ENCODE results near the gene RNF13.
"Not testable (repeated sequence)": the region's sequence is repeated elsewhere in the genome, so short reads cannot be mapped to it uniquely, and the experiment has no call there.

RNF13 gene

DNA sequence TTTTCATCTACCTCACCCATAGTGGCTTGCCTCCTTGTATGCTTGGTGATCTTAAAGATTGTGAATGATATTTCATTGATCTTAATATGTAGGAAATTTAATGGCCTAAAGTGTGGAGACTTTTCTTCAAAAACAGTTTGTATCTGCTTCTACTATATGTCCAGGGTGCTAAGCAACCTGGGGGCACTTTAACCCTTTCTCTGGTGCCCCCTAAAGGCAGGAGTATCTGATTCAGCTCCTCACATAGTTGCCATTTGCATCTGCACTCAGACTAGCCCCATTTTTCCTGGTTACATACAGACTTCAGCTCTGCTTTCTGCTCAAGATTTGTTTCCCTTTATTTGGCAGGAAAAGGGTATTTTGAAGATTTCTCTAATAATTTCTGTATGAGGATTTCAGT lies 162.9 kb downstream of the RNF13 start:
- H3K27me3 ChIP-seq (ENCODE audit: control insufficient read depth, insufficient read depth, low read length): no peaks in the 10 kb centered on the region

DNA sequence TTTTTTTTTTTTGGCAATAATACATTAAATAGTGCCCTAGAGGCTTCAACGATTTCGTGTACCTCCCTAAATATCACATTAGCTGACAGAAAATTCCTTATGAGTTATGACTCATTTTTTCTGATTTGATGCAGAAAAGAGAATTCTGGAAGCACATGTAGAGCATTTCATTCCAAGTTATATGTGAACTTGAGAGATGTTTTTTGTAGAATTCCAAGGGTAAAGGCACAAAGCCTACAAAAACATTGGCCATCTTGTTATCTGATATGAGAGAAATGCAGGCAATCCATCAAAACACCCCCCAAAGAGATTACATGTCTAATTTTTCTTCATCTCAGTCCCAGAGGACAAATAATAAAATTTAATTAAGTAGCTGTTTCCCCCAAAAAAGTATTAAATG lies 164.4 kb downstream of the RNF13 start:
- Histone ChIP-seq H3K4me1 (ENCODE audit: control insufficient read depth, insufficient read depth, low read length) (peaks cover 4% of the 10 kb centered on the region), H3K4me2 (ENCODE audit: low read length) (no peak overlapping the region), H3K4me3 (ENCODE audit: low read length) (no peak overlapping the region), H3K27me3 (ENCODE audit: control insufficient read depth, insufficient read depth, low read length) (no peaks in the 10 kb centered on the region), H3K36me3 (ENCODE audit: insufficient read depth, low read length) (no peaks in the 10 kb centered on the region), H3K9ac (ENCODE audit: low read depth, low read length) (no peak overlapping the region), H3K9me3 (replicated peaks; ENCODE audit: low read length) (no peaks in the 10 kb centered on the region)

More for the DNA sequence above, 162.9 kb downstream of the RNF13 start:
- Histone ChIP-seq H3K4me3 (ENCODE audit: low read length) (no peak overlapping the region), H3K36me3 (ENCODE audit: insufficient read depth, low read length) (no peaks in the 10 kb centered on the region), H3K4me2 (ENCODE audit: low read length) (no peak overlapping the region), H3K4me1 (ENCODE audit: control insufficient read depth, insufficient read depth, low read length) (peaks cover 9% of the 10 kb centered on the region), H3K9ac (ENCODE audit: low read depth, low read length) (no peak overlapping the region), H3K9me3 (replicated peaks; ENCODE audit: low read length) (no peaks in the 10 kb centered on the region)

DNA sequence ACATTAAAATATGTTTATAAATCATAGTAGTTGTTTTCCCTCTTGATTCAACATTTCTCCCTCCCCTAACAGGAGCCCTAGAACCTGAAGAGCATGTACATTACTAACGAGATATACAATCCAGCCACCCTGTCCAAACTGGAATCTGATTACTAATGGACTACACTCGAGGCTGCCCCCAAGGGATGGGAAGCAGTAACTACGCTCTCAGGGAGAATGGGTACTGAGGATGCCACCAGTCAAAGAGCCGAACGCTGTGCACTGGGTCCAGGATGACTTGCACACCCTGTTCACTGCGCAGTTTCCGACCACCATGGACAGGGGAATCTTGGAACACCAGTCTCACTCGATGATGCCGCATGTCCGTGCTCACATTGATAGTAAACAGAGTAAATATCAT lies 169.0 kb downstream of the RNF13 start:
- not testable (repeated sequence) for H3K4me2 ChIP-seq (ENCODE audit: low read length); H3K4me3 ChIP-seq (ENCODE audit: low read length); H3K9ac ChIP-seq (ENCODE audit: low read depth, low read length); H3K9me3 ChIP-seq (replicated peaks; ENCODE audit: low read length); H3K36me3 ChIP-seq (ENCODE audit: insufficient read depth, low read length); H3K4me1 ChIP-seq (ENCODE audit: control insufficient read depth, insufficient read depth, low read length); H3K27me3 ChIP-seq (ENCODE audit: control insufficient read depth, insufficient read depth, low read length)

DNA sequence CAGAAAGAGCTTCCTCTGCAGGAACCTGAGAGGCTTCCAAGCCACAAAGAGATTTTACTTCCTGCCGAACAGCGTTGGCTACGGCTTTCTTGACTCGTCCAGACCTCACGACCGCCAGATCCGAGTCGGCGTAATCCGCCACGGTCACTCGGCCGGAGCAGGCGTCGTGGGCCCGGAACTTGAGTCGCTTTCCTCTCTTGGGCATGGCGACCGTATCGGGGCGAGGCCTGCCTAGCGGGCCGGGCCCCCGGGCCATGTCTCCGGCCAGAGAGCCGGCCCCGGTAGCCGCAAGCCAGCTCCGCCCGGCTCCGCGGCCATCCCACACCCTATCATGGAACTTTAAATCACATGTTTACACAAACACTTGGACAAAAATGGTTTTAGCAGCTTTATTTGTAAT lies 170.0 kb downstream of the RNF13 start:
- not testable (repeated sequence) for H3K9me3 ChIP-seq (replicated peaks; ENCODE audit: low read length); H3K27me3 ChIP-seq (ENCODE audit: control insufficient read depth, insufficient read depth, low read length); H3K4me3 ChIP-seq (ENCODE audit: low read length); H3K36me3 ChIP-seq (ENCODE audit: insufficient read depth, low read length); H3K4me2 ChIP-seq (ENCODE audit: low read length); H3K4me1 ChIP-seq (ENCODE audit: control insufficient read depth, insufficient read depth, low read length); H3K9ac ChIP-seq (ENCODE audit: low read depth, low read length)

DNA sequence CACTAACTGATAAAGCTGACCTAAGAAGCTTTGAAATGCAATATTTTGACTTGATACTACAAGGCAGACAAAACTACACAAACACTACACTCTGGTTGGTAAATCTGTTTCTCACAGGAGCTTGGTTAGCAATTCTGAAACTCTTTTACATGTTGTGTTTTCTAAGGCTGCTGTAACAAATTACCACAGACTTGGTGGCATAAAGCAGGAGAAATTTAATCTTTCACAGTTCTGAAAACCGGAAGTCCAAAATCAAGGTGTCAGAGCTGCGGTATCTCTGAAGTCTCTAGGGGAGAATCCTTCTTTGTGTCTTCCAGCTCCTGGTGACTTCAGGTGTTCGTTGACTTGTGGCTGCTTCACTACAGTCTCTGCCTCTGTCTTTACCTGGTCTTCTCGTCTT lies 170.6 kb downstream of the RNF13 start:
- Histone ChIP-seq H3K36me3 (ENCODE audit: insufficient read depth, low read length) (no peaks in the 10 kb centered on the region), H3K4me1 (ENCODE audit: control insufficient read depth, insufficient read depth, low read length) (no peaks in the 10 kb centered on the region), H3K9me3 (replicated peaks; ENCODE audit: low read length) (no peaks in the 10 kb centered on the region), H3K4me3 (ENCODE audit: low read length) (no peak overlapping the region), H3K4me2 (ENCODE audit: low read length) (no peak overlapping the region), H3K9ac (ENCODE audit: low read depth, low read length) (no peak overlapping the region), H3K27me3 (ENCODE audit: control insufficient read depth, insufficient read depth, low read length) (no peaks in the 10 kb centered on the region)

DNA sequence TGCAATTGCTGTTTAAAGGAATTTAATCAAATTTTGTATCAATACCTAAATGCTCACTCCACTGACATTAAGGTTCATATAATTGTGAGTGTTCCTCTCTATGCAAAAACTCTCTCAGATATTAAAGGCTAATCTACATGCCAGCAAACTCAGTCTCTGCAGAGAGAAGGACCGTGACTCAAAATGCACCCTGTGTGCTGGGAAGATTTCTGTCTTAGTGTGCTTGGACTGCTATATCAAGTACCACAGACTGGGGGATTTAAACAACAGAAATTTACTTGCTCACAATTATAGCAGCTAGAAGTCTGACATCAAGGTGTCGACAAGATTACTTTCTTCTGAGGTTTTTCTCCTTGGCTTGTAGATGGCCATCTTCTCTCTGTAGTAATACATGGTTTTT lies 176.3 kb downstream of the RNF13 start:
- no peaks in the 10 kb centered on the region for H3K27me3 ChIP-seq (ENCODE audit: control insufficient read depth, insufficient read depth, low read length)
- no peaks in the 10 kb centered on the region for H3K4me1 ChIP-seq (ENCODE audit: control insufficient read depth, insufficient read depth, low read length)
- no peak overlapping the region for H3K9ac ChIP-seq (ENCODE audit: low read depth, low read length)
- no peak overlapping the region for H3K4me3 ChIP-seq (ENCODE audit: low read length)
- no peaks in the 10 kb centered on the region for H3K36me3 ChIP-seq (ENCODE audit: insufficient read depth, low read length)
- no peak overlapping the region for H3K4me2 ChIP-seq (ENCODE audit: low read length)
- H3K9me3 ChIP-seq (replicated peaks; ENCODE audit: low read length): no peaks in the 10 kb centered on the region

DNA sequence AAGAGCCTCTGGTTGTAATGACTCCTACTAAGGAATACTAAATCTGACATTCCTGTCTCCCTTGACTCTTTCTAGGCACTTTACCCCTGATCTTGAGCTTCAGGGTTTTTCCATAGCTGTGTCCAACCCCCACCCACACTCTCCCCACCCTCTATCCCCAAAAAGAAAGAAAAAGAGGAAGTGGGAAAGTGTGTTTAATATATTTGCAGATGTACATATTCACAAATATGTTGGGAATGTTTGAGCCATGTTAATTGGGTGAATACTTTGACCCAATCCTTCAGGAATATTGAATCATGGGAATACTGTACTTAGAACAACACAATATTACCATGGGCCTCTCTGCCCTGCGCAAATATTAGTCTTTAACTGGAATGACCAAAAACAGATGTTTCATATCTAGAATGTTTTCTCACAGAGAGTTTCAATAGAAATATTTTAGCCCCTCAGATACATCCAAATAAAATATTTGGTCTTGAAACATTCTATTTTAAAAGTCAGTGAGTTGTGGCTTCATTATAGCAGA lies 177.5 kb downstream of the RNF13 start:
- H3K36me3 ChIP-seq (ENCODE audit: insufficient read depth, low read length): no peaks in the 10 kb centered on the region
- no peak overlapping the region for H3K9ac ChIP-seq (ENCODE audit: low read depth, low read length)
- H3K27me3 ChIP-seq (ENCODE audit: control insufficient read depth, insufficient read depth, low read length): no peaks in the 10 kb centered on the region
- no peak overlapping the region for H3K4me3 ChIP-seq (ENCODE audit: low read length)
- no peak overlapping the region for H3K4me2 ChIP-seq (ENCODE audit: low read length)
- peaks cover 3% of the 10 kb centered on the region for H3K9me3 ChIP-seq (replicated peaks; ENCODE audit: low read length)
- H3K4me1 ChIP-seq (ENCODE audit: control insufficient read depth, insufficient read depth, low read length): no peaks in the 10 kb centered on the region

DNA sequence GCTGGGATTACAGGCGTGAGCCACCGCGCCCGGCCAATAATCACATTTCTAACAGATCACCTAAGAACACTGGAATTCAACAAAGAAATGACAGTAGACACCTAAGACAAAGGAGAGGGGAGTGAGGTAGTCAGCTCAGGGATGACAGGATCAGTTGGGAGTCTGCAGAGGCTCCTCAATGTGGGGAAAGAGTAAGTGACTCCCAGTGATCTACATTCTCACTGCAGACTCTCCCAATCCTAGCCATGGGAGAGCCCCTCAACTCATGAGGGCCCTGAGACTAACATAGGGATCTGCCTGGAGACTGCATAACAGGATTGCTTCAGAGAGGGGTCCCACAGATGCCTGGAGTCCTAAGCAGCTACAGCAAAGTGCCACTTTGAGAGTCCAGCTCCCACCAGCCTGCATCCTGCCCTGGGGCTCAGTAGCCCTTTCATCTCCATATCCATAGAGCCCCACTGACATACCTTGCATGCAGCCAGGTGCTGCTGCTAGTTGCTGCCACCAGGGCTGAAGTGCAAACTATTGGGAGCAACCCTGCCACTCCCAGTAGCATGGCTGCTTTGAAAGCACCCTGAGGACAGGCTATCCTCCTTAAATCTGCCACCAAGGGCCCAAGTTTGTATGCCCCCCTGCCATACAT lies 179.5 kb downstream of the RNF13 start:
- Histone ChIP-seq H3K9me3 (replicated peaks; ENCODE audit: low read length) (peaks cover 3% of the 10 kb centered on the region), H3K4me1 (ENCODE audit: control insufficient read depth, insufficient read depth, low read length) (no peaks in the 10 kb centered on the region), H3K4me2 (ENCODE audit: low read length) (no peak overlapping the region), H3K4me3 (ENCODE audit: low read length) (no peak overlapping the region), H3K36me3 (ENCODE audit: insufficient read depth, low read length) (no peaks in the 10 kb centered on the region), H3K9ac (ENCODE audit: low read depth, low read length) (no peak overlapping the region), H3K27me3 (ENCODE audit: control insufficient read depth, insufficient read depth, low read length) (no peaks in the 10 kb centered on the region)

DNA sequence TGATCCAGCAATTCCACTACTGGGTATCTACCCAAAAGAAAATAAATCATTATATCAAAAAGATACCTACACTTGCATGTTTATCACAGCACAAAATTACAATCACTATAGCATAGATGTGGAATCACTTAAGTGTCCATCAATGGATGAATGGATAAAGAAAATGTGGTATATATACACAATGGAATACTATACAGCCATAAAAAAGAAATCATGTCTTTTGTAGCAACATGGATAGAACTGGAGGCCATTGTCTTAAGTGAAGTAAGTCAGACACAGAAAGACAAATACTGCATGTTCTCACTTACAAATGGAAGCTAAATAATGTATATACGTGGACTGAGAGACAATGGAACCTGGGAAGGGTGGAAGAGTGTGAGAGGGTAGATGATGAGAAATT lies 185.9 kb downstream of the RNF13 start:
- Histone ChIP-seq H3K9ac (ENCODE audit: low read depth, low read length) (no peak overlapping the region), H3K4me1 (ENCODE audit: control insufficient read depth, insufficient read depth, low read length) (no peaks in the 10 kb centered on the region), H3K4me3 (ENCODE audit: low read length) (no peak overlapping the region), H3K36me3 (ENCODE audit: insufficient read depth, low read length) (no peaks in the 10 kb centered on the region), H3K4me2 (ENCODE audit: low read length) (no peak overlapping the region), H3K27me3 (ENCODE audit: control insufficient read depth, insufficient read depth, low read length) (no peaks in the 10 kb centered on the region), H3K9me3 (replicated peaks; ENCODE audit: low read length) (peaks cover 3% of the 10 kb centered on the region)

DNA sequence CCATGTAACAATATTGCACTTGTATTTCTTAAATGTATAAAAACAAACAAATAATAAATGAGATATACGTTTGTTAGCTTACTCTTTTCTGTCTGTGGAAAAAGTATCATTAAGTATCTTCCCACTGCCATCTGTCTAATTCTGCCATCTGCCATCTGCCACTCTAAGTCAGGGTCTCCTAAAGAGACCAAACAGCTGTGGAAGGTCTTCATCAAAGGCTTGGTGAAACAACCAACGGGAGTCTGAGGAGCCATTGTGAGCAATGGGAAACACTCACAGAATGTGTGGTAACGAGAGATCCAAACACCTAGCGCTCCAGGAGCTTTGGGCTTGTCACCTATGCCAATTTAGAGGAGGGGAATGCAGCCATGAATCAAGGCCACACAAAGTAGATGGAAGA lies 186.4 kb downstream of the RNF13 start:
- Histone ChIP-seq H3K4me2 (ENCODE audit: low read length) (no peak overlapping the region), H3K9ac (ENCODE audit: low read depth, low read length) (no peak overlapping the region), H3K4me3 (ENCODE audit: low read length) (no peak overlapping the region), H3K4me1 (ENCODE audit: control insufficient read depth, insufficient read depth, low read length) (no peaks in the 10 kb centered on the region), H3K27me3 (ENCODE audit: control insufficient read depth, insufficient read depth, low read length) (no peaks in the 10 kb centered on the region), H3K9me3 (replicated peaks; ENCODE audit: low read length) (peaks cover 3% of the 10 kb centered on the region), H3K36me3 (ENCODE audit: insufficient read depth, low read length) (no peaks in the 10 kb centered on the region)

DNA sequence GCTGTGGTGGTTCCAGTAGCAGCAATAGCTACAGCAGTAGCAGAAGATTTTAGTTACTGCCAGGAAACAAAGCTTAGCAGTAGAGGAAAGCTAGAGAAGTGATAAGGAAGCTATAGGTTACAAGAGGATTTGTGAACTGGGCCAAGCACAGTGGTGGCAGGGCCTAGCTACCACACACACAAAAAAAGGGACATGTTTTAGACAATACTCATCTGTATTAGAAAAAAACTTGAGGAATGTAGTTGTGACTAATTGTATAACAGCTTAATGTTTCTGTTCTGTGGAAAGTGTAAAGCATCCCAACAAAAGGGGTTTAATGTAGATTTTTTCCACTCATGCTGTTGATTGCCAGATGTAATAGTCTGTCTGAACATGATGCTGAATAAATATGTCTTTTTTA lies 187.6 kb downstream of the RNF13 start:
- no peaks in the 10 kb centered on the region for H3K36me3 ChIP-seq (ENCODE audit: insufficient read depth, low read length)
- H3K27me3 ChIP-seq (ENCODE audit: control insufficient read depth, insufficient read depth, low read length): no peaks in the 10 kb centered on the region
- no peak overlapping the region for H3K4me3 ChIP-seq (ENCODE audit: low read length)
- H3K4me2 ChIP-seq (ENCODE audit: low read length): no peak overlapping the region
- H3K9me3 ChIP-seq (replicated peaks; ENCODE audit: low read length): no peaks in the 10 kb centered on the region
- H3K9ac ChIP-seq (ENCODE audit: low read depth, low read length): no peak overlapping the region
- peaks cover 5% of the 10 kb centered on the region for H3K4me1 ChIP-seq (ENCODE audit: control insufficient read depth, insufficient read depth, low read length)

DNA sequence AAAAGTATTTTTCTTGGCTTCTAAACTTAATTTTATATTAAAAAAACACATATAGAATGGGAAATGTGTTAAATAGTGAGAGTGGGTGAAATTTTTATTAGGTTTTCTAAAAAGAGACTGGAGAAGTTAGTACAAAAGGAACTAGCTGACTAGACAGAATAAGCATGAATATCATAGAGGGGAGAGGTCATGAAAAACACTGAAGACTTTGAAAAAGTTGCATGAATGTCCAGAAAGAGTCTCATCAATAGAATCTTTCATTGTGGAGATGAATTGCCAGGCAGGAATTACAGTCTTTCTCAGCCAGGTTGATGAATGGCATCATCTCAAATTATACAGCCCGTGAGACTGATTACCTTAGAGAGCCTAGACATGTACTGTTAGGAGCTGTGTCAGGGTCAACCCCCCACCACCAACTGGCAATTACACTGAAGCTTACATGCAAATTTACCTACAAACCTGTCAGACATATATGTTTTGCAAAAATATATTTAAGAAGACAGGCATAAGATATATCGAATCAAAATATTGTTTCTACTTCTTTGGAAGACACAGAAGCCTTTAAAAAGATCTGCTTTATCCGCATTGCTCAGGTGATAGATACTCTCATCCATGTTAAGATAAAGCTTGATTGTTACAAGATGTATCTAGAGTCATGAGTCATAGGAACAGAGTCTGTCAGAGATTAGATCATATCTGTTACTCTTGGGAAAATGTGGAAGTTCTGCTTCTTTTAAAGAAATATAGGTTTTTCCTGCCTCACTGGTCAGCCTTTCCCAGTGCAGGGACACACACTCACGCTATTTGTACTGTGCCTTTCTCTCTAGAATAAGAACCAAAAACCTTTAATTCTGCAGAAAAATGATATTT lies 192.5 kb downstream of the RNF13 start:
- H3K4me3 ChIP-seq (ENCODE audit: low read length): no peak overlapping the region
- H3K4me2 ChIP-seq (ENCODE audit: low read length): peak overlapping the region; percentile 17
- H3K27me3 ChIP-seq (ENCODE audit: control insufficient read depth, insufficient read depth, low read length): no peaks in the 10 kb centered on the region
- H3K4me1 ChIP-seq (ENCODE audit: control insufficient read depth, insufficient read depth, low read length): peaks cover 19% of the 10 kb centered on the region
- no peak overlapping the region for H3K9ac ChIP-seq (ENCODE audit: low read depth, low read length)
- no peaks in the 10 kb centered on the region for H3K36me3 ChIP-seq (ENCODE audit: insufficient read depth, low read length)
- H3K9me3 ChIP-seq (replicated peaks; ENCODE audit: low read length): no peaks in the 10 kb centered on the region
